Jurkat, Clone E6-1 (cell line): ENCODE measurements around the gene GRIN2C.
"Not testable (repeated sequence)": the region's sequence is repeated elsewhere in the genome, so short reads cannot be mapped to it uniquely, and the experiment has no call there.

Experiments
- DNase-seq: peaks from one replicate; pipeline ENCODE4 v3.0.0-alpha.2; 2011; ENCODE audit warnings: low read depth, low spot score
- H3K4me3 ChIP-seq: 2 replicates; pipeline ENCODE4 v1.5.1; 2011; ENCODE audit warnings: mild to moderate bottlenecking, low read length, control low read depth, moderate library complexity

Gene GRIN2C

DNA sequence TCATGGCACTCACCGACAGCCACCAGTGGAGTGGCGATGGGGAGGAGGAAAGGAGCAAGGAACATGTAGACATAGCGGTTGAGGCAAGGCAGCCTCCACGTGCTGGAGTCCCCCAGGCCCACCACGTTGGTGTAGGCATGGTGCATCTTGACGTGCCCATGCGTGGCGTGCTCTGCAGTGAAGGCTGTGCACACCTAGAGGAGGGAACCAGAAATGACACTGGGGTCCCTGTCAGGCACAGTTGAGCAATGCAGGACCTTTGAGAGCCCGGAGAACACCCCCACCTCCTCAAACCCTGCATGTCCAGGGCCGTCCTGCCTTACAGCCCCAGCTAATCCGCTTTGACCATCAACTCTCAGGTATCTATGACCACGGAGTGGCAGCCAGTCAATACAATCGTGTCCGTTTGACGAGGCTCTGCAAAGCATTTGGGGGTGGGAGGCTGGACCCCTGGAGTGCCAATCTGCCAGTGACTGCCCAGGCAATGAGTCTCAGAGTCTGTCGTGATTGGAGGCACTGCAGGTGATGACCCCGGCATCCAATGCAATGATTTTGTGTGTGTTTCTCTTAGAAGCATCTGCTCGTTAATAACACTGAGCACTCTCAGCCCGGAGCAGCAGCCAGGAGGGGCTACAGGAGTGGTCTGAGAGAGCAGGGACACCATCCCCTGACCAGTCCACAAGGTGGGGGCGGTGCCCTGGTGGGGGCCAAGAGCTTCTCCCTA lies 23.0 kb upstream of the GRIN2C start:
- no peak overlapping the region for H3K4me3 ChIP-seq
- no peak for DNase-seq

- no peak for DNase-seq
- H3K4me3 ChIP-seq: no peak overlapping the region
Measured at GRCh38 chr17:74881073-74881472, 21.4 kb upstream of the GRIN2C start.

GRCh38 chr17:74879308-74879707 lies 19.6 kb upstream of the GRIN2C start:
- no peak for DNase-seq
- no peak overlapping the region for H3K4me3 ChIP-seq

- no peak overlapping the region for H3K4me3 ChIP-seq
Measured at GRCh38 chr17:74878658-74879057, 19.0 kb upstream of the GRIN2C start.

GRCh38 chr17:74877592-74878548 lies 18.2 kb upstream of the GRIN2C start:
- no peak overlapping the region for H3K4me3 ChIP-seq
- DNase-seq: no peak

More at GRCh38 chr17:74878658-74879057, 19.0 kb upstream of the GRIN2C start:
- no peak for DNase-seq

DNA sequence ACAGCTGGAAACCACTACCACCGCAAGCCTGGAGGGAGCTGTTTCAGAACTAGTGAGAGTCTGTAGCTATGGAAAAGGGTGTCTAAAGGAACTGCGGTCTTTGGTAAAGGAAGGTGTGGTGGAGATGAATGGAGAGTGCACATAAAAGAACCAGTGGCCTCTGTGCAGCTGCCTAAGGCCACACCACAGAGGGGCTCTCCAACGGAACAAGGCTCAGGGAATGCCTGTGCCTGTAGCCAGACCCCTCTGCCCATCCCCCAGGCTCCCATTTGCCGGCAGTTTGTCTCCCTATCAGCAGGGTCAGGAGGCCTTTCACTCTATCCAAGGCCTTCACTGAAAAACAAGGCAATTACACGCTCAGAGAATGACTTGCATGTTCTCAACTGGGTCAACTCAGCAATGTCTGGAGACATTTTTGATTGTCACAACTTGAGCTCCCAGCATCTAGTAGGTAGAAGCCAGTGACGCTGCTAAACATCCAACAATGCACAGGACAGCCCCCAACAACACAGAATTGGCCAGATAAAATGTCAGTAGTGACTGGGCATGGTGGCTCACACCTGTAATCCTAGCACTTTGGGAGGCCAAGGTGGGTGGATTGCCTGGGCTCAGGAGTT lies 16.4 kb upstream of the GRIN2C start:
- H3K4me3 ChIP-seq: no peak overlapping the region
- DNase-seq: peak; percentile 85

DNA sequence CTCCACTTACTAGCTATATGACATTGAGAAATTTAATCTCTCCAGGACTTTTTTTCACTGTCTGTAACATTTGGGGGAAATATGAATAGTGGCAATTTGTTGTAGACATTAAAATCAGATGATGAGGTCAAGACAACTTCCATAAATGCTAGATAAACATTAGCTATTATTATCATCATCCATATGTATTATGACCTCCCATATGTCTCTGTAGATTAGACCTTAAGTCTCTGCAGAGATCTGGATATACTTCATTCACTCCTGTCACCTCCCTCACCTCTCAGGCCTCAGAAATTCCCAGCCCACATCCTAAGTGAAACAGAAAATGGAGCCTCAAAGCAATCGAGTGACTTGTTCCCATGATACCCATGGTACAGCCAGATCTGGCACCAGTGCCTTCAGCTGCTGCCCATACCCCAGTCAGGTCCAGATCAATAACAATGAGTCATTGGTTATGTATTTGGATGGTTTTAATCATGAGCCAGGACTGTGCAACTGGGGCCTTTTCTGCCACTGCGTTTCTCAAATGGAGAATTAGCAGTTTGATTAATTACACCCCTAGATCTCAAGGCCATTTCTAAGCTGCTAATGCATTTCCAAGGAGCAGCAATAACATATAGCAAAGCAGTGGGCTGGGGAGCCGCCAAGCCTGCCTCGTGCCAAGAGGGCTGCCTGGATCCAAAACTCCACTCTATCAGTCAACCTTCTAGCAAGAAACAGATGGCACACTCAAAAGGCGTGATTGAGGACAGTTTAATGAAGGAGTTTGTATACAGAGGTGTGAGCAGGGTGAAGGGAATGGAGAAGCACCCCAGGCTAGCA lies 15.7 kb upstream of the GRIN2C start:
- H3K4me3 ChIP-seq: no peak overlapping the region
- DNase-seq: no peak

GRCh38 chr17:74874615-74875037 lies 14.9 kb upstream of the GRIN2C start:
- no peak overlapping the region for H3K4me3 ChIP-seq
- DNase-seq: no peak

DNA sequence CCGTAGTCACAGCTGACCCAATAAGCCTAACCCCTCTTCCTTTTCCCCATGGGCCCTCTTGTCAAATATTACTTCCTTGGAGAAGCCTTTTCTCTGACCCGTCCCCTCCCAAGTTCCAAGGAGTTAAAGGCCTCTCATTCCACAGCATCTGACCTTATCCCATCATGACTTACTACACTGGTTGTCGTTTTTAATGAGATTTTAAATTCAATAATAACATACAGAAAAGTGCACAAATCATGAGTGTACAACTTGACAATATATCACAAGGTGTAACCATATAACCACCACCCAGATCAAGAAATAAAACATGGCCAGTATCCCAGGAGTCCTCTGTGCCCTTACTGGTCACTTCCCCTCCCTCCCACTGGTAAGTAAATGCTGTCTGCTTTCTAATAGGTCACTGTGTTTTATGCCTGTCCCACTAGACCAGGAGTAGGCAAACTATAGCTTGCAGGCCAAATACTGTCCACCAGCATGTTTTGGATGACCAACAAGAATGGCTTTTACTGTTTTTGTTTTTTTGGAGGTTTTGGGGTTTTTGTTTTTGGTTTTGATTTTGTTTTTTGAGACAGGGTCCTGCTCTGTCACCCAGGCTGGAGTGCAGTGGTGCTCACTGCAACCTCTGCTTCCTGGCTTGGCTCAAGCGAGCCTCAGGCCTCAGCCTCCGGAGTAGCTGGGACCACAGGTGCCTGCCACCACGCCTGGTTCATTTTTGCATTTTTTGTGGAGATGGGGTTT lies 14.4 kb upstream of the GRIN2C start:
- DNase-seq: no peak
- H3K4me3 ChIP-seq: peak overlapping the region; percentile 82

DNA sequence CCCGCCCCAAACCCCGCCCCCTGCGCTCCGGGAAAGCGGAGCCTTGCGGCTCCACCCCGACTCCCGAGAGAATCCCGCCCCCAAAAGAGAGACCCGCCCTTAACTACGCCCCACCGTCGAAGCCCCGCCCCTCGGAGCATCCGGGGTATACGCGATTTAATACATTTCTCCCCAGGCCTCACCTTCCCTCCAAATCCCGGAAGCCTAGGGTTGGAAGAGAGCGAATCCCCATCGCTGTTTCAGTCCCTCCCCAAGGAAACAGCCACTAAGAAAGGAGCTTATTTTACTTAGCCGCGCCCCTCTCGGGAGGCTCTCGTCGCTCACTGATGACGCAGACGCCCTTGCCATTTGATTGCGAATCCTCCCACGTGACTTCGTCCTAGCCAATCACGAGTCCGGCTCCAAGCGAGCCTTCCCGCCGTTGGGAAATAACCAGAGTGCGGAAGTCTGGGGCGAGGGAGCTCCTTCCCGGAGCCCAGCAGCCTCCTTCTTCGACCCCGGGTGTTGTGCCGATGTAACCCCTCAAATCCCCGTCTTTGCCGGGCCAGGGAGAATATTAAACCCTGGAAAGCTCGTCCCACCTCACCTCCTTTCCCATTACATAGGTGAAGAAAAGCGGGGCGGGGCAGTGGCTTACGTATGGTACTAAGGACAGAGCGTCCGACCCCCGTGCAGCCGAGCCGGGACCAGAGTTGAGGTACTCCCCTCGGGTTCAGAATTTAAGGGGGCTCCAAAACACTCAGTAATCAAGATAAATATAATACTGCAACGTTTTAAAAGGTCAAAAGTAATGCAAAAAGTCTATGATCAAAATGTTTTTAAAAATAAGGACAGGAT lies 13.6 kb upstream of the GRIN2C start:
- DNase-seq: peak; percentile 100
- H3K4me3 ChIP-seq: peak overlapping the region; percentile 82

DNA sequence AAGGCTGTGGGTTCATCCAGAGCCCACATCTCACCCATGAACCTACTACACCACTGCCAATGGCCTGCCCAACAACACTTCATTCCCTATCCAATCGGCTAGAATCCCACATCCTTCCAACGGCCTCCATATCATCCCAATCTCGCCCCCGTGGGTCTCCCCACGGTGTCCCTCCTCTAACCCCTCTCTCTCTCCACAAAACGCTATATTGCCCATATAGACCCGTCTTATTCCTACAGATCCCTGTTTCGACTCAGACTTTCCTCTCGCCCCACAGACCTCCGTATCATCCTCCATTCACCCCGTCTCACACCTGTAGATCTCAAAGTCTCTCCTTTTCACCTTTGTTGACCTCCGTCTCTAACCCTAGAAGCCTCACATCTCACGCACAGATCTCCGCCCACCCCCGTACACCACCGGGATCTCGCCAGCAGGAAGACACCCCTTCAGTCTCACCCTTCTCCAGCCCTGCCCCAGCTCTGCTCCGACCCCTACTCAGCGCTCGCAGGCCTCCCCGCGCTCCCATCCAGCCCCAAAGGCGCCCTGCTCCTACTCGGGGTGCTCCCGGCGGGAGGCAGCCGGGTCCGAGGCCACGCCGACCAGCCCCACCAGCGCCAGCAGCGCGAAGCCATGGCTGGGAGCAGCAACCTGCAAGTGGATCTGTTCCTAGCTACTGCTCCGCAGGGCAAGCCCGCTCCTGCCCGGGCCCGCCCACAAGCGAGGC lies 12.8 kb upstream of the GRIN2C start, which contains the start of gene FDXR:
TSS of gene FDXR (minus strand) at position 682 of the 724 bp plus-strand sequence. CDS start at position 632, 50 bp downstream.
- no peak for DNase-seq
- H3K4me3 ChIP-seq: peak within 1 kb of the TSS; percentile 82

DNA sequence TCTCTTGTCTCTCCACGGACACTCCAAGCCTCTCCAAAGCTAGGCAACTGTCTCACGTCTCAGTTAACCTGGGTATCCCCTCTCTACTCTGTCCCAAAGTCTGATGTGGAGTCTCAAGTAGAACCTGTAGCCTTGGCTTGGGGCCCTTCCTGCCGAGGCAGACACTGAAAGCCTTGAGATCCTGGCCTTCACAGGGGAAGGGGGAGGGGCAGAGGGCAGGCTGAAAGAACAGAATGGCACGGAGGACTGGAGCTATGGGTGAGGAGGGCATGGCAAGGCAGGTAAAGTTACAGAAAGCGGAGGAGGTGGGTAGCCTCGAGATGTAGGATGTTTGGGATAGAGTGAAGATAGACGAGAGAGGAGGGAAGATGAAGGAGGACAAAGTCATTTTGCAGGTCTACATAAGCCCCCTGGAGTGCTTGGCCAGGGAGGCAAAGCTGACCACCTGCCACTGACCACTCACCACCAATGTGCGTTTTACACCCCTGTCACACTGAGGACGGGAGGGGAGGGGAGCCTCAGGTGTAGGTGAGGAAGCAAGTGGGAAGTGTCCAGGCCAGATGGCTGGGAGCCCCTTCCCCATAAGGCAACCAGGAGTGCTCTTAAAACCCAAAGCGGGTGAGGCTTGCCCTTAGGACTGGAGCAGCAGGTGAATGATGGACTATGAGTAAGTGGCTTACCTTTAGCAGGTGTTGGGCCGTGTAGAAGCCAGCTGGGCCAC lies 11.8 kb upstream of the GRIN2C start:
- DNase-seq: no peak
- H3K4me3 ChIP-seq: no peak overlapping the region

DNA sequence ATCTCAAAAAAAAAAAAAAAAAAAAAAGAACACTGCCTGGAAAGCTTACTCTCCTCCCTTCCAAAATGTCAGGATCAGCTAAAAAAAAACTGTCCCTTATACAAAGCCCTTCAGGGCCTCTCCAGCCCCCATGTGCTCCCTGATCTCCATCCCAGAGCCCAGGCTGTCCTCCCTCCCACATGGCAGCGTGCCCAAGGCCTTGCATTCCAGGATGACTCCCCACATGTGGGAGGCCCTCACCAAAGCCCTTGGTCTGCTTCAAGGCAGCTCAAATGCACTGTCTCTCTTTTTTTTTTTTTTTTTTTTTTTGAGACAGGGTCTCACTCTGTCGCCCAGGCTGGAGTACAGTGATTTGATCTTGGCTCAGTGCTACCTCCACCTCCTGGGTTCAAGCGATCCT lies 10.8 kb upstream of the GRIN2C start:
- no peak for DNase-seq
- no peak overlapping the region for H3K4me3 ChIP-seq

- not testable (repeated sequence) for DNase-seq, H3K4me3 ChIP-seq
Measured at GRCh38 chr17:74870028-74870427, 10.3 kb upstream of the GRIN2C start.

DNA sequence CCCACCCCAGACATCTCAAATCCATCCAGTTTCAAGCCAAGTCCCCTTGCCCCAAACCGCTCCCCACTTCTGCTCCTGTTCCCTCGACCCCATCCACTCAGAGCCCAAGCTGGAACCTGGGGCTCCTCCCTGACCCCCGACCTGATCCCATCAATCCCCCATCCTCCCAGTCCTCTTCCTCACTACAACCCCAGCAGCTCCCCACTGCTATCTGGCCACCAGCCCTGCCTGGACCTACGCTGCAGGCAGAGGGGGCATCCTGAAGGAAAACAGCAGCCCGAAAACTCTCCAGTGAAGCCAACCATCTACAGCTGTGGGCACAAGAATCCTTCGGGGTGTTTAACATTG lies 9.2 kb upstream of the GRIN2C start:
- H3K4me3 ChIP-seq: no peak overlapping the region
- DNase-seq: no peak

GRCh38 chr17:74868251-74868907 lies 8.7 kb upstream of the GRIN2C start:
- DNase-seq: no peak
- no peak overlapping the region for H3K4me3 ChIP-seq
